Measurements from ENCODE around the gene SAMD4B.

GRCh38 chr19:39386557-39386956, 44.3 kb downstream of the SAMD4B start:
- TF ChIP-seq EP300 (IDR thresholded peaks at IDR 0.05) (no peak), CTCF (IDR thresholded peaks at IDR 0.05) (no peak), POLR2A (IDR thresholded peaks at IDR 0.05) (no peak), POLR2AphosphoS5 (IDR thresholded peaks at IDR 0.05) (no peak)
